ENCODE results near the gene ZHX3.

DNA sequence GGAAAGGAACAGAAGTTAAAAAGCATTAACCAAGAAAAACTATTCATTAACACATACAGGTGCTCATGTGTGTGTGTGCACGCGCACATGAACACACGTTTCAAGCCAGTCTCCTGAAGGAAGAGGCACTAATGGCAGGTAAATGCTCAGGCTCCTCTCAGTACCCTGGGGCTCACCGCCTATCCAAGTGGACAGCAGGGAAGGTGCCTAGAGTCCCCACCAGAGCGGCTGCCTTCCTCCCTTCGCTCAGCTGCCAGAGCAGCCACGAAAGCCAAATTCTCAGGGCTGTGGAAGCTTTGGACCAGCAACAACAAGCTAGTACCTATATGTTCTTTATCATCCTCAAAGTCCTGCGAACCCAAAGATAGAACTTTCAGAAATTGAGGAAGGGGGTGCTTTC lies 137.6 kb downstream of the ZHX3 start:
- TF ChIP-seq, protein P1, sequence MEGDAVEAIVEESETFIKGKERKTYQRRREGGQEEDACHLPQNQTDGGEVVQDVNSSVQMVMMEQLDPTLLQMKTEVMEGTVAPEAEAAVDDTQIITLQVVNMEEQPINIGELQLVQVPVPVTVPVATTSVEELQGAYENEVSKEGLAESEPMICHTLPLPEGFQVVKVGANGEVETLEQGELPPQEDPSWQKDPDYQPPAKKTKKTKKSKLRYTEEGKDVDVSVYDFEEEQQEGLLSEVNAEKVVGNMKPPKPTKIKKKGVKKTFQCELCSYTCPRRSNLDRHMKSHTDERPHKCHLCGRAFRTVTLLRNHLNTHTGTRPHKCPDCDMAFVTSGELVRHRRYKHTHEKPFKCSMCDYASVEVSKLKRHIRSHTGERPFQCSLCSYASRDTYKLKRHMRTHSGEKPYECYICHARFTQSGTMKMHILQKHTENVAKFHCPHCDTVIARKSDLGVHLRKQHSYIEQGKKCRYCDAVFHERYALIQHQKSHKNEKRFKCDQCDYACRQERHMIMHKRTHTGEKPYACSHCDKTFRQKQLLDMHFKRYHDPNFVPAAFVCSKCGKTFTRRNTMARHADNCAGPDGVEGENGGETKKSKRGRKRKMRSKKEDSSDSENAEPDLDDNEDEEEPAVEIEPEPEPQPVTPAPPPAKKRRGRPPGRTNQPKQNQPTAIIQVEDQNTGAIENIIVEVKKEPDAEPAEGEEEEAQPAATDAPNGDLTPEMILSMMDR (IDR thresholded peaks at IDR 0.05; ENCODE audit: insufficient read depth, low read length) = no peak
- no peak for TF ChIP-seq POLR2AphosphoS5 (IDR thresholded peaks at IDR 0.05; ENCODE audit: low read depth)
